PC-3 (cell line): Measurements from ENCODE around the gene PCED1B. TPM values are rescaled to one million over a fixed set of nuclear protein-coding genes. Genes with fewer than 3 reads are reported as not detected.

Experiments used
- ATAC-seq: fragments of 200-7000 bp; cut with Tn5 transposase; 2 replicates; pipeline ENCODE4 v1.9.1; 2020; ENCODE audit warnings: mild to moderate bottlenecking, moderate library complexity
- BruUV-seq: library from RNA; stranded (reverse); fragments of 400-500 nt; replicated peaks from 2 replicates; lab custom pipeline; 2021; lab: Mats Ljungman, UMichigan
- CTCF ChIA-PET: fragments of 300-600 bp; sonication (Branson Sonifier 250); formaldehyde crosslinking; loops from one replicate; lab custom pipeline; 2022; ENCODE audit warnings: antibody characterized with exemption; lab: Charles Lee
- POLR2A ChIA-PET: fragments of 300-600 bp; sonication (Branson Sonifier 250); formaldehyde crosslinking; loops from one replicate; lab custom pipeline; 2022; ENCODE audit warnings: antibody characterized with exemption; ENCODE audit not compliant: unreplicated experiment; lab: Charles Lee
- DNase-seq: peaks from one replicate; pipeline ENCODE4 v3.0.0-alpha.2; 2015
- H2AFZ ChIP-seq: fragments of 300-600 bp; sonication (generic); 2 replicates; pipeline ENCODE4 v1.6.0; 2016; ENCODE audit warnings: antibody characterized with exemption, low read length
- H3F3A ChIP-seq: fragments of 300-600 bp; sonication (generic); one replicate; pipeline ENCODE4 v1.6.0; 2017; ENCODE audit warnings: antibody characterized with exemption, low read length, control low read depth, mild to moderate bottlenecking; ENCODE audit not compliant: unreplicated experiment
- H3K27ac ChIP-seq: fragments of 300-600 bp; sonication (generic); 2 replicates; pipeline ENCODE4 v1.5.1; 2016; ENCODE audit warnings: mild to moderate bottlenecking, low read length
- H3K27me3 ChIP-seq: fragments of 300-600 bp; sonication (generic); 2 replicates; pipeline ENCODE4 v1.6.1; 2016; ENCODE audit warnings: low read length, mixed read lengths
- H3K36me3 ChIP-seq: fragments of 300-600 bp; sonication (generic); 2 replicates; pipeline ENCODE4 v1.6.1; 2016; ENCODE audit warnings: low read depth, mixed run types, low read length, mixed read lengths
- H3K4me1 ChIP-seq: fragments of 300-600 bp; sonication (generic); 2 replicates; pipeline ENCODE4 v1.5.1; 2016; ENCODE audit warnings: low read length; ENCODE audit not compliant: insufficient read depth
- H3K4me2 ChIP-seq: fragments of 300-600 bp; sonication (generic); 2 replicates; pipeline ENCODE4 v1.6.0; 2016; ENCODE audit warnings: low read length
- H3K4me3 ChIP-seq: fragments of 300-600 bp; sonication (generic); 2 replicates; pipeline ENCODE4 v1.5.1; 2016; ENCODE audit warnings: mild to moderate bottlenecking, low read length, mixed read lengths
- H3K79me2 ChIP-seq: fragments of 300-600 bp; sonication (generic); 2 replicates; pipeline ENCODE4 v1.6.1; 2017; ENCODE audit warnings: low read length, mixed read lengths
- H3K9ac ChIP-seq: fragments of 300-600 bp; sonication (generic); 2 replicates; pipeline ENCODE4 v1.6.0; 2016; ENCODE audit warnings: mild to moderate bottlenecking, low read length
- H3K9me2 ChIP-seq: fragments of 300-600 bp; sonication (generic); replicated peaks from 2 replicates; pipeline ENCODE4 v1.6.1; 2016; ENCODE audit warnings: mixed run types, low read length, mixed read lengths
- H3K9me3 ChIP-seq: fragments of 300-600 bp; sonication (generic); 2 replicates; pipeline ENCODE4 v1.6.1; 2016; ENCODE audit warnings: low read length, mixed read lengths
- H4K20me1 ChIP-seq: fragments of 300-600 bp; sonication (generic); 2 replicates; pipeline ENCODE4 v1.6.1; 2016; ENCODE audit warnings: low read length, mixed read lengths
- CTCF ChIP-seq: fragments of 300-600 bp; sonication (generic); conservative IDR thresholded peaks from 2 replicates; pipeline ENCODE4 v1.5.1; 2017; ENCODE audit warnings: antibody characterized with exemption, low read depth, mild to moderate bottlenecking, low read length
- EZH2 ChIP-seq: fragments of 300-600 bp; sonication (generic); IDR thresholded peaks from one replicate; pipeline ENCODE4 v1.6.1; 2017; ENCODE audit warnings: antibody characterized with exemption, mild to moderate bottlenecking, low read length; ENCODE audit not compliant: unreplicated experiment
- EZH2phosphoT487 ChIP-seq: fragments of 300-600 bp; sonication (generic); IDR thresholded peaks from 2 replicates; pipeline ENCODE4 v1.6.1; 2018; ENCODE audit warnings: mild to moderate bottlenecking, antibody characterized with exemption, low read length, borderline replicate concordance
- intact Hi-C: fragments of 100-400 bp; cut with micrococcal nuclease; formaldehyde crosslinking; loops from 2 replicates; pipeline ENCODE4 v1.9.0; 2023
- total RNA-seq: library from RNA; depleted of rRNA; stranded (reverse); fragments of >200 nt; gene quantifications from 2 replicates; pipeline ENCODE4 v1.2.3, GENCODE V29; 2014

The PCED1B gene
- total RNA-seq, 1 experiment from 2014 or later: 1.0 TPM

GRCh38 chr12:47078733-47079467, 521 bp upstream of the PCED1B start:
- H3K9ac ChIP-seq: peak overlapping the region; percentile 75
- no peaks in the 10 kb centered on the region for H3K9me2 ChIP-seq
- peaks cover 7% of the 10 kb centered on the region; the same call in 1 of the 2 replicates for H4K20me1 ChIP-seq
- peak overlapping the region; percentile 6; the same call in 1 of the 2 replicates for H3K27ac ChIP-seq
- peaks cover 59% of the 10 kb centered on the region for H3K4me1 ChIP-seq
- CTCF ChIA-PET: interaction anchor here (1.1 to 2.0 kb wide), 3 partner anchors 46 to 318 kb away, joined by 3 to 15 read pairs (median 3); no protein-coding TSS in a partner anchor
- H3K4me2 ChIP-seq: peak overlapping the region; percentile 80
- ATAC-seq (peak; percentile 33), DNase-seq (peak; percentile 47)
- TSS peak; percentile 51 for BruUV-seq
- H3K27me3 ChIP-seq: no peaks in the 10 kb centered on the region
- POLR2A ChIA-PET: interaction anchor here (0.6 to 1.1 kb wide), 6 partner anchors 8 to 228 kb away, joined by 3 to 10 read pairs (median 4); no protein-coding TSS in a partner anchor
- intact Hi-C loops: loop anchor here (1.0 to 2.0 kb wide), 2 partner anchors 44 to 318 kb away; no protein-coding TSS in a partner anchor
- H3K9me3 ChIP-seq: no peaks in the 10 kb centered on the region
- H2AFZ ChIP-seq: peak overlapping the region; percentile 77
- peak overlapping the region; percentile 82 for H3K4me3 ChIP-seq
- TF ChIP-seq EZH2 (no peak), CTCF (no peak), EZH2phosphoT487 (no peak)
- H3F3A ChIP-seq: peaks cover 10% of the 10 kb centered on the region
- H3K79me2 ChIP-seq: peaks cover 56% of the 10 kb centered on the region
- no peaks in the 10 kb centered on the region for H3K36me3 ChIP-seq

DNA sequence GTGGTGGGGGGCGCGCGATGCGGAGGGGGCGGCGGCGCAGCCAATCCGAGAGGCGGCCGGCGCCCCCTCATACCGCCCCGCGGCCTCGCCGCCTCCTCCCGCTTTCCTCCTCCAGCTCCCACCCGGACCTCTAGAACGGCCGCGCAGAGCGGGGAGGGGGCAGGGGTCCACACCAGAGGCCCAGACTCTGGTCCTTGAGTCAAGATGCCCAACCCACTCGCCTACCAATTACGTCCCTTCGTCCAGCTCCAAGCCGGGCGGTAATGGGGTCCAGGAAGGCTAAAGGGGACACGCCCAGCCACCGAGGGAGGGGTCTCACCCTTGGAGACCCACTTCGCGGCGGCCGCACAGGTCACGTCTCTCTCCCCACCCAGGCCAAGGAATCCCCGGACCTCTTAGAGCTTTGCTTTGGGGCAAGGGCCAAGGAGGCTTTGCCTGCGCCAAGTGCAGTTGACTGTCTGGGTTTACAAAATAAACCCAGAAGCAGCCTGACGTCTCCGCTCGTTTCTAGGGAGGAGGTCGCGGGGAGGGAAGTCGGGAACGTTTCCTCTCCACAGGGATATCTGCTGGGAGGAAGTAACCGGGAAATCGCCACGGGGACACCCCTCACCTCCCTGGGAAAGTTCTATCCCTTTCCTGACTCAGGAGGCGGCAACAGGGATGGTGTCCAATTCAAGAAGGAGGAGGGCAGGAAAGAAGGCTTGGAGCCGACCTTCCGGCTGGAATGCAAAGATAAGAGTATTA, 732 bp downstream of the PCED1B start:
- no peaks in the 10 kb centered on the region for H3K27me3 ChIP-seq
- H3K4me3 ChIP-seq: peak overlapping the region; percentile 82
- H3K4me1 ChIP-seq: peaks cover 72% of the 10 kb centered on the region
- no TSS peak for BruUV-seq
- peak; percentile 87 for DNase-seq
- H3K36me3 ChIP-seq: no peaks in the 10 kb centered on the region
- CTCF ChIA-PET: interaction anchor here (0.6 kb wide), 2 partner anchors 105 to 174 kb away, joined by 3 to 4 read pairs; no protein-coding TSS in a partner anchor
- TF ChIP-seq EZH2phosphoT487: no peak
- no peak for TF ChIP-seq CTCF
- H4K20me1 ChIP-seq: peaks cover 7% of the 10 kb centered on the region; the same call in 1 of the 2 replicates
- no peaks in the 10 kb centered on the region for H3K9me2 ChIP-seq
- peak overlapping the region; percentile 85 for H3K27ac ChIP-seq
- H3K4me2 ChIP-seq: peak overlapping the region; percentile 94
- peaks cover 10% of the 10 kb centered on the region for H3F3A ChIP-seq
- intact Hi-C loops: loop anchor here (2.0 to 5.0 kb wide), 8 partner anchors 17 to 227 kb away; no protein-coding TSS in a partner anchor
- no peaks in the 10 kb centered on the region for H3K9me3 ChIP-seq
- POLR2A ChIA-PET: interaction anchor here (0.6 to 1.1 kb wide), 4 partner anchors 15 to 198 kb away, joined by 3 to 10 read pairs (median 5); no protein-coding TSS in a partner anchor
- H2AFZ ChIP-seq: peak overlapping the region; percentile 83
- peak; percentile 44 for ATAC-seq
- peak overlapping the region; percentile 75 for H3K9ac ChIP-seq
- peaks cover 59% of the 10 kb centered on the region for H3K79me2 ChIP-seq
